Measurements from ENCODE around the gene NCMAP.

NCMAP gene

GRCh38 chr1:24640288-24640687, 84.4 kb downstream of the NCMAP start:
- POLR2A ChIA-PET = no interaction called here
- TF ChIP-seq, protein P1, sequence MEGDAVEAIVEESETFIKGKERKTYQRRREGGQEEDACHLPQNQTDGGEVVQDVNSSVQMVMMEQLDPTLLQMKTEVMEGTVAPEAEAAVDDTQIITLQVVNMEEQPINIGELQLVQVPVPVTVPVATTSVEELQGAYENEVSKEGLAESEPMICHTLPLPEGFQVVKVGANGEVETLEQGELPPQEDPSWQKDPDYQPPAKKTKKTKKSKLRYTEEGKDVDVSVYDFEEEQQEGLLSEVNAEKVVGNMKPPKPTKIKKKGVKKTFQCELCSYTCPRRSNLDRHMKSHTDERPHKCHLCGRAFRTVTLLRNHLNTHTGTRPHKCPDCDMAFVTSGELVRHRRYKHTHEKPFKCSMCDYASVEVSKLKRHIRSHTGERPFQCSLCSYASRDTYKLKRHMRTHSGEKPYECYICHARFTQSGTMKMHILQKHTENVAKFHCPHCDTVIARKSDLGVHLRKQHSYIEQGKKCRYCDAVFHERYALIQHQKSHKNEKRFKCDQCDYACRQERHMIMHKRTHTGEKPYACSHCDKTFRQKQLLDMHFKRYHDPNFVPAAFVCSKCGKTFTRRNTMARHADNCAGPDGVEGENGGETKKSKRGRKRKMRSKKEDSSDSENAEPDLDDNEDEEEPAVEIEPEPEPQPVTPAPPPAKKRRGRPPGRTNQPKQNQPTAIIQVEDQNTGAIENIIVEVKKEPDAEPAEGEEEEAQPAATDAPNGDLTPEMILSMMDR (IDR thresholded peaks at IDR 0.05; ENCODE audit: control extremely low read depth, extremely low read depth, low read depth, missing control alignments) = no peak
- CTCF ChIA-PET = interaction anchor here (0.8 to 1.0 kb wide), 2 partner anchors 225 to 441 kb away, joined by 3 to 5 read pairs; partner anchors contain the start of gene NIPAL3
- DNase-seq (ENCODE audit: extremely low spot score) = no peak

GRCh38 chr1:24641646-24642151, 85.8 kb downstream of the NCMAP start:
- POLR2A ChIA-PET = interaction anchor here (1.0 kb wide), 1 partner anchor 451 kb away, joined by 6 read pairs; no protein-coding TSS in a partner anchor
- TF ChIP-seq, protein P1 (IDR thresholded peaks at IDR 0.05; ENCODE audit: control extremely low read depth, extremely low read depth, low read depth, missing control alignments) = no peak
- CTCF ChIA-PET = interaction anchor here (1.2 to 1.3 kb wide), 2 partner anchors 189 to 193 kb away, joined by 3 read pairs; no protein-coding TSS in a partner anchor
- peak; percentile 38 for DNase-seq (ENCODE audit: extremely low spot score)

- ChIA-PET CTCF (interaction anchor here (1.2 to 1.3 kb wide), 2 partner anchors 188 to 192 kb away, joined by 3 read pairs; no protein-coding TSS in a partner anchor), POLR2A (interaction anchor here (1.0 kb wide), 1 partner anchor 452 kb away, joined by 6 read pairs; no protein-coding TSS in a partner anchor)
- TF ChIP-seq, protein P1 (IDR thresholded peaks at IDR 0.05; ENCODE audit: control extremely low read depth, extremely low read depth, low read depth, missing control alignments) = peak; percentile 18
- DNase-seq (ENCODE audit: extremely low spot score) = peak; percentile 98
Observed at GRCh38 chr1:24642481-24643362, 86.8 kb downstream of the NCMAP start, which contains the start of gene SRRM1. Gene SRRM1 (plus strand): TSS chr1:24643302. CDS start chr1:24643327, 25 bp downstream.

DNA sequence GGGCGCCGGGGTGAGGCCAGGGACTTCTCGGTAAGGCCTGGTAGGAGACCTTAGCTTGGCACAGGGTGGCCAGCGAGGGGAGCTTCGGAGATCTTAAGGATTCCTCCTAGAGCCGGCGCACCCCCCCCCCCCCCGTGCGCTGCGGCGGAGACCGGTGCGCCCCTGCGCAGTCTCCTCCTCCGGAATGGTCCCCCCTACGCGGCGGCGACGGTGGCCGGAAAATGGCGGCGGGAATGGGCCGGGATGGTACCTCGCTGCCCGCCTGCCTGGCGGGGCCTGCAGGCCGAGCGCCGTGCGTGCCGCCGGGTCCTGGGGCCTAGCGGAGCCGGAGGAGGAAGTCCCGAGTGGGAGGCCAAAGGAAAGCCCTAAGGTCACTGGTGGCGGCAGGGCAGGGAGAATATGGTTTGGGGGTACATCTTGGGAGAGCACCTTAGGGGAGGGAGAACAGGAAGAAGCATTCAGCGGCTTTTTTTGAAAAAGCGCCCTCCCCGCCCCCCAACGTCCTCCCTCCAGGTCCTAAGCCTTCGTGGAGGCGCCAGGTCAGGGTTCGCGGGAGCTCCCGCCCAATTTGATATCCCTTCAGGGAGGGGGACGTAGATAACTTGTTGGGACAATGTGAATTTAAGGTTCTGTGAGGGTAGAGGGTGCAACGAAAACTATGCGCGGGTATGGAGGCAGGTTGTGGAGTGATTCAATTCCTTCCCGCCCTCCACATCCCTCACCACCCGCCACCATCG, 87.6 kb downstream of the NCMAP start:
- TF ChIP-seq, protein P1 (IDR thresholded peaks at IDR 0.05; ENCODE audit: control extremely low read depth, extremely low read depth, low read depth, missing control alignments) = no peak
- ChIA-PET CTCF (no interaction called here), POLR2A (no interaction called here)
- no peak for DNase-seq (ENCODE audit: extremely low spot score)

DNA sequence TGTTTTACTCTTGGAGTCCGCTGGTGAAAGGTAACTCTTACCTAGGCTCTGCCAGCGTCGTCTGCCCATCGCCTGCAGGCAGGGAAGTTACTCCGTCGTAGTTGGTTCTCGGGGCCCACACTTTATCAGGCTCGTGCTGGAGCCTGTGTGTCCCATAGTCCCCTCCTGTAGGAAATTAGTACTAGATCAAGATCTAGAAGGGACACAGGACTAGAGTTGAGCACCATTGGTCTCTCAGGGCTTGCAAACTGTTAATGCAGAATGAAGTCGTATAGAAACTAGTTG, 88.2 kb downstream of the NCMAP start:
- DNase-seq (ENCODE audit: extremely low spot score) = peak; percentile 20
- ChIA-PET POLR2A (no interaction called here), CTCF (no interaction called here)
- TF ChIP-seq, protein P1 (IDR thresholded peaks at IDR 0.05; ENCODE audit: control extremely low read depth, extremely low read depth, low read depth, missing control alignments) = no peak

- POLR2A ChIA-PET = no interaction called here
- CTCF ChIA-PET = interaction anchor here (1.2 to 1.4 kb wide), 2 partner anchors 181 to 186 kb away, joined by 3 to 4 read pairs; no protein-coding TSS in a partner anchor
- DNase-seq (ENCODE audit: extremely low spot score) = no peak
- TF ChIP-seq, protein P1 (IDR thresholded peaks at IDR 0.05; ENCODE audit: control extremely low read depth, extremely low read depth, low read depth, missing control alignments) = no peak
Observed at GRCh38 chr1:24648919-24649318, 93.0 kb downstream of the NCMAP start.

All from GM10248 (cell line).